Gastroesophageal sphincter (tissue), 4 donors: ENCODE measurements around the gene CCDC34. TPM values are rescaled to one million over a fixed set of nuclear protein-coding genes. Genes with fewer than 3 reads are reported as not detected.

Source experiments
- ATAC-seq: fragments of 150-250 bp; one replicate; pipeline ENCODE4 v1.9.1; 2016; ENCODE audit warnings: mild to moderate bottlenecking, moderate library complexity
- H3K27ac ChIP-seq, 4 donors: fragments of 200-600 bp; sonication (generic) in 3 of 4; 1 replicate in 3 of 4; 2 replicates in 1 of 4; pipeline ENCODE4 v1.5.1; 2016 to 2019
- H3K27me3 ChIP-seq: fragments of 200-600 bp; sonication (generic); one replicate; pipeline ENCODE4 v1.5.1; 2019
- H3K36me3 ChIP-seq, 2 donors: fragments of 200-600 bp; sonication (generic); one replicate each; pipeline ENCODE4 v1.5.1; 2019; ENCODE audit warnings: control low read depth in 1 of 2
- H3K4me1 ChIP-seq, 3 donors: fragments of 200-600 bp; sonication (generic); 1 replicate in 2 of 3; 2 replicates in 1 of 3; pipeline ENCODE4 v1.5.1; 2016 to 2019; ENCODE audit warnings: control low read depth in 2 of 3
- H3K4me3 ChIP-seq, 2 donors: fragments of 200-600 bp; sonication (generic); one replicate each; pipeline ENCODE4 v1.5.1; 2019; ENCODE audit warnings: mild to moderate bottlenecking in 1 of 2, moderate library complexity in 1 of 2
- H3K9me3 ChIP-seq, 3 donors: fragments of 200-600 bp; sonication (generic); one replicate each; pipeline ENCODE4 v1.5.1; 2017 to 2019; ENCODE audit warnings: control low read depth in 2 of 3
- EP300 ChIP-seq: sonication (generic); formaldehyde crosslinking; IDR thresholded peaks from one replicate; pipeline ENCODE4 v1.6.1; 2017; ENCODE audit warnings: antibody characterized with exemption, mild to moderate bottlenecking
- POLR2A ChIP-seq, 2 donors: fragments of 450-650 bp; IDR thresholded peaks; one replicate each; pipeline ENCODE4 v1.6.1; 2017; ENCODE audit warnings: antibody characterized with exemption in 2 of 2, mild to moderate bottlenecking in 2 of 2, moderate library complexity in 1 of 2
- POLR2AphosphoS5 ChIP-seq: sonication (generic); formaldehyde crosslinking; IDR thresholded peaks from one replicate; pipeline ENCODE4 v1.6.1; 2017; ENCODE audit warnings: antibody characterized with exemption
- WGBS, 2 donors: methylation state at CpG; one replicate each; pipeline ENCODE4 v1.1.5; 2018; ENCODE audit warnings: low coverage in 1 of 2; 5-methylcytosine and 5-hydroxymethylcytosine counted together
- total RNA-seq, 4 donors: library from RNA; depleted of rRNA; stranded (reverse); fragments of >200 nt; gene quantifications; one replicate each; pipeline ENCODE4 v1.1.0, GENCODE V29; 2016
- TF ChIP-seq, protein P1 (sequence below), 4 experiments: fragments of 200-600 bp in 2 of 4; fragments of 450-650 bp in 2 of 4; sonication (generic) in 1 of 4; IDR thresholded peaks; one replicate each; pipeline ENCODE4 v1.5.1; 2017 to 2019; ENCODE audit warnings: antibody characterized with exemption in 4 of 4, mild to moderate bottlenecking in 2 of 4, moderate library complexity in 2 of 4

The CCDC34 gene
- total RNA-seq, 4 donors from 2014 or later = 0.78 to 1.3 (median 1.1) TPM

DNA sequence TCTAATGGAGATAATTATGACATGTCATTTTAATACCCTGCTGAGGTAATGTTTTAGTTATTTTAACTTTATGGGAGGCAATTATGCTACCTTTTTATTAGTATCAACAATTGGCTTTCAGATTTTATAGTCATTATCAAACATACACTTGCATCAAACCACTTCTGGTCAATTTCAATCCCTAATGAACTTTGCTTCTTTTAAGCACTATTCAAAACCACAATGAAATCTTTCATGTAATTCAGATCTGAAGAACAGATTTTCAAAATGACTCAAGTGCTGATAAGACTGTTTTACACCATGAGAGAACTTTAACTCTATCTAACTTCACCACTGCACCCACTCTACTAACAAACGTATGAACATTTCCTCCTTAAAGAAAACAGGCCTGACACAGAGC, 25.9 kb upstream of the CCDC34 start:
- no peak for ATAC-seq
- Histone ChIP-seq H3K4me3 (no peak overlapping the region), H3K36me3 (peaks cover 0 to 22% of the 10 kb centered on the region in 2 donors), H3K27ac (no peak overlapping the region), H3K9me3 (no peaks in the 10 kb centered on the region), H3K4me1 (peaks cover 0 to 7% (median 0%) of the 10 kb centered on the region in 3 donors), H3K27me3 (no peaks in the 10 kb centered on the region)
- TF ChIP-seq POLR2A (IDR thresholded peaks at IDR 0.05) = no peak
- TF ChIP-seq, protein P1, sequence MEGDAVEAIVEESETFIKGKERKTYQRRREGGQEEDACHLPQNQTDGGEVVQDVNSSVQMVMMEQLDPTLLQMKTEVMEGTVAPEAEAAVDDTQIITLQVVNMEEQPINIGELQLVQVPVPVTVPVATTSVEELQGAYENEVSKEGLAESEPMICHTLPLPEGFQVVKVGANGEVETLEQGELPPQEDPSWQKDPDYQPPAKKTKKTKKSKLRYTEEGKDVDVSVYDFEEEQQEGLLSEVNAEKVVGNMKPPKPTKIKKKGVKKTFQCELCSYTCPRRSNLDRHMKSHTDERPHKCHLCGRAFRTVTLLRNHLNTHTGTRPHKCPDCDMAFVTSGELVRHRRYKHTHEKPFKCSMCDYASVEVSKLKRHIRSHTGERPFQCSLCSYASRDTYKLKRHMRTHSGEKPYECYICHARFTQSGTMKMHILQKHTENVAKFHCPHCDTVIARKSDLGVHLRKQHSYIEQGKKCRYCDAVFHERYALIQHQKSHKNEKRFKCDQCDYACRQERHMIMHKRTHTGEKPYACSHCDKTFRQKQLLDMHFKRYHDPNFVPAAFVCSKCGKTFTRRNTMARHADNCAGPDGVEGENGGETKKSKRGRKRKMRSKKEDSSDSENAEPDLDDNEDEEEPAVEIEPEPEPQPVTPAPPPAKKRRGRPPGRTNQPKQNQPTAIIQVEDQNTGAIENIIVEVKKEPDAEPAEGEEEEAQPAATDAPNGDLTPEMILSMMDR (IDR thresholded peaks at IDR 0.05) = no peak
- no peak for TF ChIP-seq POLR2AphosphoS5
- no peak for TF ChIP-seq EP300
- WGBS, 2 donors = 75 to 77% methylated on average over 1 of the region's 1 CpG

DNA sequence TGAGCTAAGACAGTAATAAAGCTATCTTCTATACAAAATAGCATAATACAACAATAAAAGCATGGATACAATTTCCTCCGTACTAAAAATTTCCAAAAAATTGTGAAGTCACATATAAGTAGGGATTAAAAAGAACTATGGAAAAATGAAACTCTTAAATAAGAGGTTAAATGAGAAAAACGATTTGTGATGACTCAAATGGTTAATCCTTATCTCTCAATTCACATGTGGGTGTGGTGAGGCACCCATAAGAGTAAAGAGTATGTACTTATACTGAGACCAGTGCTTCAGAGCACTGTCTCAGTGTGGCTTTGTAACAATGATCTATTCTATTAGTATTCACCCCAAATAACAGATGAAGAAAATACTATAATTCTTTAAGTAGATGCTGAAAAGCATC, 25.0 kb upstream of the CCDC34 start:
- 44 to 82% methylated on average over 2 of the region's 2 CpGs for WGBS, 2 donors
- peaks cover 0 to 6% (median 0%) of the 10 kb centered on the region in 3 donors for H3K4me1 ChIP-seq
- ATAC-seq = no peak
- peaks cover 0 to 27% of the 10 kb centered on the region in 2 donors for H3K36me3 ChIP-seq
- H3K27me3 ChIP-seq = no peaks in the 10 kb centered on the region
- TF ChIP-seq EP300 = no peak
- H3K27ac ChIP-seq = no peak overlapping the region
- H3K4me3 ChIP-seq = no peak overlapping the region
- no peaks in the 10 kb centered on the region for H3K9me3 ChIP-seq

DNA sequence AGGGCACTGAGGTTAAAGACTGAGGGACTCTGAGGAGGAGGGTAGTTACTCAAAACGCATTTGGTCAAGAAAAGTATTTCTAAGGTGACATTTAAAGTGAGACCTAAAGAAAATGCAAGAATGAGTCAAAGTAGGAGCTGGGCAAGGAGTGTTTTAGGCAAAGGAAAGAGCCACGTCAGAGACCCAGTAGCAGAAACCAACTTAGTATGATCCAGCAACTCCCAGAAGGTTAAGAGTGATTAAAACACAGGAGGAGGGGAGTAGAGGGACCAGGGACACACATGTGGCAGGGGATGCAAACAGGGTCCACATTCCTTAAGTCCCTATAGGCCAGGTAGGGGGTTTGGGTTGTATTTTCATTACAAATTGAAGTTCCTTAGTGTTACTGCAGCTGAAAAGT, 24.3 kb upstream of the CCDC34 start:
- TF ChIP-seq EP300 = no peak
- no peak for TF ChIP-seq POLR2A (IDR thresholded peaks at IDR 0.05)
- TF ChIP-seq POLR2AphosphoS5 = no peak
- Histone ChIP-seq H3K36me3 (peaks cover 0 to 27% of the 10 kb centered on the region in 2 donors), H3K27me3 (no peaks in the 10 kb centered on the region), H3K4me1 (no peaks in the 10 kb centered on the region), H3K27ac (no peak overlapping the region), H3K9me3 (no peaks in the 10 kb centered on the region), H3K4me3 (no peak overlapping the region)
- no peak for ATAC-seq
- WGBS, 2 donors = 40 to 46% methylated on average over 2 of the region's 2 CpGs

DNA sequence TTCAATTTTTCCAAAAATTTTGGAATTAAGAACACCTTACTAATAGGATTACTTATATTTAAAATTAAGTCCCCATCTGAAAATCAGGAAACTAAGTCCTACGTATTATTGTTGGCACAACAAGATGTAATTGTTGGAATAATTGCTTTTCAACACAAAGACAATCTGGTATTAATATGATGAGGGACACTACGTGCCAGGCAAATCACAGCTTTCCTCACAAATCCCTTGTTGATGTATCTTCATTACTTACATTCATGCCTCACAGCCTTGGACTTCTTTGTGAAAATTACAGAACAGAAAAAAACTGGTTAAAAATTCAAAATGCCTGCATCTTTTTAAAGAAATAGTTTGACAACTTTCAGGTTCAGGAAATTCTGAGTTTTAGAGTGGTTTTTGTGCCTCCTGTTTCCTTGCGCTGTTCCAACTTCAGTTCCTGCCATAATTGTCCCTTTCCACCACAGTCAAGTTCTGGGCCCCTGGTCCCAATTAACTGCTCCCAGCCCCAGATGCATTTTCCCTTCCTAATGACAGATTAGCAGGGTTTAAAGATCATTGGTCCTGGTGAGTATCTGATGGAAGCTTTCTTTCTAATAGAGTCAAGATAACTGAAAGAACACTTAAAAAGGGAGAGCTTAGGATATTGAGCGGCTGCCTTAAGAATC, 23.3 kb upstream of the CCDC34 start:
- Histone ChIP-seq H3K9me3 (no peaks in the 10 kb centered on the region), H3K36me3 (peaks cover 0 to 34% of the 10 kb centered on the region in 2 donors), H3K27ac (no peak overlapping the region), H3K4me1 (no peaks in the 10 kb centered on the region), H3K4me3 (no peak overlapping the region), H3K27me3 (no peaks in the 10 kb centered on the region)
- WGBS, 2 donors = 71 to 80% methylated on average over 4 of the region's 4 CpGs
- no peak for ATAC-seq
- TF ChIP-seq EP300 (no peak), POLR2AphosphoS5 (no peak), POLR2A (IDR thresholded peaks at IDR 0.05) (no peak)
- TF ChIP-seq, protein P1 (IDR thresholded peaks at IDR 0.05) = no peak

DNA sequence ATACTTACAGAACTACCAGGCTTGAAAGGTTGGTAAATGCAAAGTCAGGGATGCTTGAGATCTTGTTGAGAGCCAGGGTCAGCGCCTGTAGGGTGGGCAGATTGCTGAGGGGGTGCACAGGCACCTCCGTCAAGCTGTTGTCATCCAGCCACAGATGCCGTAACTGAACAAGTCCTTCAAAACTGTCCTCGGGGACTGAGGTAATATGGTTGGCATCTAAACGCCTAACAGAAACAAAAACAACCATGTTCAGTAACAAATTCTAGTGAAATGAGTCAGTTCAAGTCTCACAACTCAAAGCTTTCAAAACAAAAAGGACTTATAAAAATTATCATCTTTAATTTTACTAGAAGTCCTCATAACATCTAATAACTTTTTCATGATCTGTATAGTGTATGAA, 22.2 kb upstream of the CCDC34 start:
- Histone ChIP-seq H3K9me3 (no peaks in the 10 kb centered on the region), H3K4me3 (no peak overlapping the region), H3K27me3 (no peaks in the 10 kb centered on the region), H3K4me1 (no peaks in the 10 kb centered on the region), H3K36me3 (peaks cover 0 to 30% of the 10 kb centered on the region in 2 donors), H3K27ac (peak overlapping the region in 1 of 4 donors; percentile 15)
- no peak for ATAC-seq
- WGBS, 2 donors = 57 to 76% methylated on average over 1 to 5 of the region's 5 CpGs
- TF ChIP-seq POLR2A (IDR thresholded peaks at IDR 0.05) (no peak), POLR2AphosphoS5 (no peak), EP300 (no peak)
- TF ChIP-seq, protein P1 (IDR thresholded peaks at IDR 0.05) = no peak

DNA sequence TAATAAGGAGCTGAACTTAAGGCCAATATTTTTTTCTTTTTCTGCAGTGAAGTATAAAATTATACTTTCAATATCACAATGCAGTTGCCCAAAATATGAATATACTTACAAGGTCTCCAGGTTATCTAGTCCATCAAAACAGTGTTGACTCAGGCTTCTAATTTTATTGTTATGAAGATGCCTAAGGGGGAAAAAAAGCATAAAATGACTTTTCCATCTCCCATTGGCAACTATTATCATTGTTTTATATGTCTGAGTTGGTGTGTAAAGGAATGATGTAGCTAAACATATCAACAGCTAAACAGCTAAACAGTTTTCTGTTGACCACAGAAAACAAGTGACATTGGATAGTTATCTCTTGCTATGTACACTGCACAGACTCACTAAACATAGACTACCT, 21.2 kb upstream of the CCDC34 start:
- TF ChIP-seq POLR2AphosphoS5 (no peak), EP300 (no peak), POLR2A (IDR thresholded peaks at IDR 0.05) (no peak)
- TF ChIP-seq, protein P1 (IDR thresholded peaks at IDR 0.05) = no peak
- Histone ChIP-seq H3K36me3 (peaks cover 0 to 40% of the 10 kb centered on the region in 2 donors), H3K4me3 (no peak overlapping the region), H3K4me1 (no peaks in the 10 kb centered on the region), H3K9me3 (no peaks in the 10 kb centered on the region), H3K27ac (no peak overlapping the region), H3K27me3 (no peaks in the 10 kb centered on the region)
- ATAC-seq = no peak
